Measurements from ENCODE around the gene CD93.

- TF ChIP-seq CTCF (conservative IDR thresholded peaks at IDR 0.05; ENCODE audit: low read length) (no peak), EZH2phosphoT487 (IDR thresholded peaks at IDR 0.05; ENCODE audit: borderline replicate concordance) (no peak)
Measured at GRCh38 chr20:23122321-23122720, 36.2 kb upstream of the CD93 start.

All from Loucy (cell line).